ENCODE results near the gene C1orf141.
A peak's percentile ranks its signal among the peaks of the same experiment; 100 is the strongest.

C1orf141 gene

GRCh38 chr1:67126974-67127373 lies 7.8 kb downstream of the C1orf141 start:
- H3K27ac ChIP-seq = no peak overlapping the region
- TF ChIP-seq CTCF (conservative IDR thresholded peaks at IDR 0.05) (no peak), ZFX (IDR thresholded peaks at IDR 0.05) (no peak)

GRCh38 chr1:67126111-67126746 lies 8.5 kb downstream of the C1orf141 start:
- H3K27ac ChIP-seq = no peak overlapping the region
- TF ChIP-seq CTCF (conservative IDR thresholded peaks at IDR 0.05) (peak; percentile 15; the same call in 1 of the 2 replicates), ZFX (IDR thresholded peaks at IDR 0.05) (no peak)

- TF ChIP-seq ZFX (IDR thresholded peaks at IDR 0.05) (no peak), CTCF (conservative IDR thresholded peaks at IDR 0.05) (no peak)
- H3K27ac ChIP-seq = no peak overlapping the region
These were observed 10.3 kb downstream of the C1orf141 start for GRCh38 chr1:67124455-67124854.

GRCh38 chr1:67120855-67121619 lies 13.7 kb downstream of the C1orf141 start:
- H3K27ac ChIP-seq = no peak overlapping the region
- TF ChIP-seq ZFX (IDR thresholded peaks at IDR 0.05) = no peak
- TF ChIP-seq CTCF (conservative IDR thresholded peaks at IDR 0.05) = no peak

GRCh38 chr1:67118646-67119045 lies 16.1 kb downstream of the C1orf141 start:
- H3K27ac ChIP-seq = no peak overlapping the region
- TF ChIP-seq ZFX (IDR thresholded peaks at IDR 0.05) (no peak), CTCF (conservative IDR thresholded peaks at IDR 0.05) (no peak)

GRCh38 chr1:67118191-67118590 lies 16.6 kb downstream of the C1orf141 start:
- TF ChIP-seq CTCF (conservative IDR thresholded peaks at IDR 0.05) (no peak), ZFX (IDR thresholded peaks at IDR 0.05) (no peak)
- no peak overlapping the region for H3K27ac ChIP-seq

GRCh38 chr1:67114162-67114561 lies 20.6 kb downstream of the C1orf141 start:
- no peak overlapping the region for H3K27ac ChIP-seq
- no peak for TF ChIP-seq CTCF (conservative IDR thresholded peaks at IDR 0.05)
- TF ChIP-seq ZFX (IDR thresholded peaks at IDR 0.05) = no peak

All from C4-2B (cell line).